Duodenal mucosa (tissue), 2 donors: Measurements from ENCODE around the gene FGF22.

ENCODE experiments used
- H3K27ac ChIP-seq: one replicate; pipeline ENCODE4 v1.7.0; 2013; ENCODE audit warnings: low read depth, low read length
- H3K27me3 ChIP-seq, 2 donors: one replicate each; pipeline ENCODE4 v1.7.0; 2013; ENCODE audit warnings: low read length in 2 of 2, control low read depth in 1 of 2; ENCODE audit not compliant: insufficient read depth in 2 of 2, control insufficient read depth in 1 of 2
- H3K36me3 ChIP-seq, 2 donors: one replicate each; pipeline ENCODE4 v1.7.0; 2013; ENCODE audit warnings: low read length in 2 of 2, control low read depth in 1 of 2; ENCODE audit not compliant: insufficient read depth in 2 of 2, control insufficient read depth in 1 of 2
- H3K4me1 ChIP-seq, 2 donors: one replicate each; pipeline ENCODE4 v1.7.0; 2013; ENCODE audit warnings: low read length in 2 of 2, control low read depth in 1 of 2; ENCODE audit not compliant: insufficient read depth in 2 of 2, control insufficient read depth in 1 of 2
- H3K4me3 ChIP-seq, 2 donors: one replicate each; pipeline ENCODE4 v1.7.0; 2013; ENCODE audit warnings: low read length in 2 of 2, low read depth in 1 of 2
- H3K9ac ChIP-seq, 2 donors: one replicate each; pipeline ENCODE4 v1.7.0; 2013; ENCODE audit warnings: low read length in 2 of 2, low read depth in 1 of 2
- H3K9me3 ChIP-seq, 2 donors: one replicate each; pipeline ENCODE4 v1.7.0; 2013; ENCODE audit warnings: low read length in 2 of 2, control low read depth in 1 of 2; ENCODE audit not compliant: control insufficient read depth in 1 of 2

FGF22 gene

GRCh38 chr19:651991-652390 lies 12.3 kb downstream of the FGF22 start:
- Histone ChIP-seq H3K36me3 (peaks cover 14 to 67% of the 10 kb centered on the region in 2 donors), H3K9ac (no peak overlapping the region), H3K27me3 (no peaks in the 10 kb centered on the region), H3K4me1 (peaks cover 0 to 3% of the 10 kb centered on the region in 2 donors), H3K9me3 (no peaks in the 10 kb centered on the region), H3K4me3 (no peak overlapping the region), H3K27ac (no peak overlapping the region)

DNA sequence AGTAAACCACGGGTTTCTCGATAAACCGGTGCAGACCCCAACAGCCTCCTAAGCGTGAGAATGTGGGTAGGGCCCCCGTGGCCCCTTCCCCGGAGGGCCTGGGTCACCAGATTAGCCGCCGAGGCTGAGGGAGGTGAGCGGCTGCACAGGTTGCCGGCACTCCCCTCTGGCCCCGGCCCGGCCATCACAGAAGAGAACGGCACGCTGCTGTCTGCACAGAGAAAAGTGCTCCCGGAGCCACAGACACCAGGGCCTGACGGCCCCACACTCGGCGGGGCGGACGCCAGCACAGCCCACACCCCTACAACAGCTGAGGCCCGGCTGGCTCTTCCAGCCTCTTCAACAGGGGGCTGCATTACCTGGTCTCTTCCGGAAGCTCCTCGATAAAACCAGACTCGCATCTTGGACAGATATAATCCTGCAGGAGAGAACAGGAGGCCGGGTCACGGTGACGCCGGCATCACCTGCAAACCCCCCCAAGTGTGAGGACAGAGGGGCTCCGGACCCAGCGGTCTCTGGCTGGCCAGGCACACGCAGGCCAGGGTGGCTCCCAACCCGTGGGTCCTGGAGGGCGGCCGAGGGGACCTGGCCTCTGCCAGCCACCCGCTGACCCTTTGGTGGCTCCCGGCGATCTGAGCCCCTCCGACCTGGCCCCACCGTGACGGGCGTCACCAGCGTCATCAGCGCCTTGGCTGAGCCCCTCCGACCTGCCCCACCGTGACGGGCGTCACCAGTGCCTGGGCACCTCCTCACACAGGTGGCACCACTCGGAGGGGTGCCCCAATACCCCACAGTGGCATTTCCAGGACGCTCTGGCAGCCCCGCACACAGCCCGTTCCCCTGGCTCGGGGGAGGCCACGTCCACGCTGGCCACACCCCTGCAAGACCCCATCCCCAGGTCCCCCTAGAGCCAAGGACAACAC lies 13.0 kb downstream of the FGF22 start:
- Histone ChIP-seq H3K27me3 (no peaks in the 10 kb centered on the region), H3K4me3 (no peak overlapping the region), H3K9me3 (no peaks in the 10 kb centered on the region), H3K27ac (no peak overlapping the region), H3K36me3 (peaks cover 14 to 67% of the 10 kb centered on the region in 2 donors), H3K9ac (no peak overlapping the region), H3K4me1 (peaks cover 4 to 9% of the 10 kb centered on the region in 2 donors)

- Histone ChIP-seq H3K4me3 (no peak overlapping the region), H3K9me3 (no peaks in the 10 kb centered on the region), H3K4me1 (peaks cover 10 to 14% of the 10 kb centered on the region in 2 donors), H3K27ac (no peak overlapping the region), H3K36me3 (peaks cover 14 to 66% of the 10 kb centered on the region in 2 donors), H3K27me3 (no peaks in the 10 kb centered on the region), H3K9ac (no peak overlapping the region)
These were observed 13.7 kb downstream of the FGF22 start for GRCh38 chr19:653425-653824.

GRCh38 chr19:655691-656090 lies 16.0 kb downstream of the FGF22 start:
- H3K4me3 ChIP-seq, result no peak overlapping the region
- H3K27ac ChIP-seq, result no peak overlapping the region
- H3K27me3 ChIP-seq, result no peaks in the 10 kb centered on the region
- H3K4me1 ChIP-seq, result peaks cover 30 to 37% of the 10 kb centered on the region in 2 donors
- H3K36me3 ChIP-seq, result peaks cover 8 to 58% of the 10 kb centered on the region in 2 donors
- no peak overlapping the region for H3K9ac ChIP-seq
- H3K9me3 ChIP-seq, result no peaks in the 10 kb centered on the region

GRCh38 chr19:656751-657559 lies 17.3 kb downstream of the FGF22 start:
- Histone ChIP-seq H3K9me3 (no peaks in the 10 kb centered on the region), H3K27me3 (no peaks in the 10 kb centered on the region), H3K36me3 (peaks cover 5 to 49% of the 10 kb centered on the region in 2 donors), H3K4me1 (peaks cover 33 to 49% of the 10 kb centered on the region in 2 donors), H3K27ac (no peak overlapping the region), H3K4me3 (no peak overlapping the region), H3K9ac (no peak overlapping the region)

- Histone ChIP-seq H3K9me3 (no peaks in the 10 kb centered on the region), H3K36me3 (peaks cover 5 to 42% of the 10 kb centered on the region in 2 donors), H3K27me3 (no peaks in the 10 kb centered on the region), H3K9ac (no peak overlapping the region), H3K27ac (no peak overlapping the region), H3K4me1 (peaks cover 33 to 49% of the 10 kb centered on the region in 2 donors), H3K4me3 (no peak overlapping the region)
These were observed 17.9 kb downstream of the FGF22 start for GRCh38 chr19:657611-658010.

DNA sequence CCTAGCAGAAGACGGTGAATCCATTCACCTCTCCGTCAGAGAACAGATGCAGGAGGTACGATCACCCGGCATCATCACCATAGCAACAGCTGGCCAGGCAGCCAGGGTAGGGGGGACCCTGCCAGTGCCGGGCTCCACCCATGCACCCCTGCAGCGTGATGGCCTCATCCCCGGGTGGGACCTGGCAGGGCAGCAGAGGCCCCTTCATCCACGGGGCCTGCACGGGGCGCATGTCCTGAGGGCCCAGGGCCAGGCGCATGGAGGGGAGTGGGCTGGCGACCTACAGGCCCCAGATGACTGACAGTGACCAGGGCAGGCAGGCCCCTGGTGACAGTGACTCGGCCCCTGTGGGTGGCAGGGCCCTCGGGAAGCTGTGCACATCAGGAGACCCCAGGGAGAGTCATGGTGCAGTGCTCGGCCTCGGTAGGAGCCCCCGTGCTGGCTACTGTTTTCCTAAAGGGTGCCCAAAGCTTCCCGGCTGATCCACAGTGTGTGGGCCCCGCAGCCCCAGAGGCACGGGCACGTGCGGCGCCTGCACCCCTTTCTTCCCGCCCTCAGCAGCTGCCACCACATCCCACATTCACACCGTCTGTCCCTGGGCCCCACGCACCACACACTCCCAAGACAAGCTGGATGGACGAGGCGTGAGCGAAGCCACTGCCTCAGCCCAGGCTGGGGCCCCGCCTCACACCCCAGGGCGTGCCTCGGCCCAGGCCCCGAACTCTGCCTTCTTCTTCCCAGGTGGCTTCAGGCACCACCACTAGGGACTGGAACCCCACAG lies 18.6 kb downstream of the FGF22 start:
- peak overlapping the region in 1 of 2 donors; percentile 29 for H3K4me3 ChIP-seq
- no peak overlapping the region for H3K9ac ChIP-seq
- H3K36me3 ChIP-seq, result peaks cover 2 to 36% of the 10 kb centered on the region in 2 donors
- H3K4me1 ChIP-seq, result peaks cover 33 to 49% of the 10 kb centered on the region in 2 donors
- no peaks in the 10 kb centered on the region for H3K9me3 ChIP-seq
- H3K27me3 ChIP-seq, result no peaks in the 10 kb centered on the region
- no peak overlapping the region for H3K27ac ChIP-seq

GRCh38 chr19:658916-659839 lies 19.5 kb downstream of the FGF22 start:
- Histone ChIP-seq H3K36me3 (peaks cover 0 to 26% of the 10 kb centered on the region in 2 donors), H3K27ac (no peak overlapping the region), H3K9ac (no peak overlapping the region), H3K9me3 (no peaks in the 10 kb centered on the region), H3K4me1 (peaks cover 37 to 58% of the 10 kb centered on the region in 2 donors), H3K27me3 (no peaks in the 10 kb centered on the region), H3K4me3 (peak overlapping the region in 1 of 2 donors; percentile 47)
